GM12878 (cell line): ENCODE measurements around the gene THRAP3. TPM values are rescaled to one million over a fixed set of nuclear protein-coding genes. Genes with fewer than 3 reads are reported as not detected.

Experiments used
- ATAC-seq: fragments of 200-7000 bp; cut with Tn5 transposase; 3 replicates; pipeline ENCODE4 v1.9.1; 2020; ENCODE audit warnings: mild to moderate bottlenecking, moderate library complexity
- BruUV-seq: library from RNA; stranded (reverse); fragments of 400-500 nt; replicated peaks from 2 replicates; lab custom pipeline; 2021; lab: Mats Ljungman, UMichigan
- CTCF ChIA-PET: fragments of 300-600 bp; sonication (Branson Sonifier 250); formaldehyde crosslinking; extraction: SDS; loops from one replicate; lab custom pipeline; 2021; ENCODE audit warnings: inconsistent platforms; lab: Yijun Ruan, JAX
- POLR2A ChIA-PET: fragments of 350-600 bp; formaldehyde crosslinking; extraction: SDS; loops from one replicate; lab custom pipeline; 2021; ENCODE audit warnings: inconsistent platforms; lab: Charles Lee
- RAD21 ChIA-PET: fragments of 300-600 bp; sonication (Branson Sonifier 250); formaldehyde crosslinking; loops from one replicate; lab custom pipeline; 2023; ENCODE audit warnings: antibody characterized with exemption; ENCODE audit not compliant: unreplicated experiment; lab: Charles Lee
- SMC1A ChIA-PET: fragments of 300-600 bp; sonication (Branson Sonifier 250); formaldehyde crosslinking; loops from one replicate; lab custom pipeline; 2023; ENCODE audit not compliant: unreplicated experiment, uncharacterized antibody; lab: Charles Lee
- DNase-seq: peaks from one replicate; pipeline ENCODE4 v3.0.0-alpha.2; 2011; ENCODE audit warnings: low read depth, low spot score
- FAIRE-seq: peaks from 3 replicates; lab custom pipeline; 2011; peaks lifted over from hg19 to GRCh38; lab: Jason Lieb, UNC
- H2AFZ ChIP-seq: 2 replicates; pipeline ENCODE4 v1.6.0; 2011; ENCODE audit warnings: low read depth, low read length, control low read depth; ENCODE audit not compliant: control insufficient read depth
- H3K27ac ChIP-seq: 2 replicates; pipeline ENCODE4 v1.5.1; 2011; ENCODE audit warnings: control low read depth; ENCODE audit not compliant: control insufficient read depth, insufficient read depth
- H3K27me3 ChIP-seq, 2 experiments: replicated peaks in 1 of 2; 2 replicates each; pipeline versions ENCODE4 v1.6.0 to v1.6.1; 2011; ENCODE audit warnings: low read length in 1 of 2; ENCODE audit not compliant: control insufficient read depth in 2 of 2, insufficient read depth in 2 of 2
- H3K36me3 ChIP-seq, 2 experiments: 2 replicates each; pipeline ENCODE4 v1.5.1; 2011; ENCODE audit warnings: low read length in 1 of 2; ENCODE audit not compliant: control insufficient read depth in 2 of 2, insufficient read depth in 2 of 2
- H3K4me1 ChIP-seq: 2 replicates; pipeline ENCODE4 v1.6.1; 2011; ENCODE audit warnings: mild to moderate bottlenecking, low read length, moderate library complexity, mixed read lengths; ENCODE audit not compliant: control insufficient read depth, insufficient read depth
- H3K4me2 ChIP-seq: 2 replicates; pipeline ENCODE4 v1.6.0; 2011; ENCODE audit warnings: control low read depth; ENCODE audit not compliant: control insufficient read depth, insufficient read depth
- H3K4me3 ChIP-seq: fragments of 200-600 bp; sonication (generic); 2 replicates; pipeline ENCODE4 v1.5.1; 2016
- H3K79me2 ChIP-seq: 2 replicates; pipeline ENCODE4 v1.6.0; 2011; ENCODE audit warnings: low read length; ENCODE audit not compliant: control insufficient read depth, insufficient read depth
- H3K9ac ChIP-seq: 2 replicates; pipeline ENCODE4 v1.8.0; 2011; ENCODE audit warnings: low read length, control low read depth, mixed read lengths; ENCODE audit not compliant: control insufficient read depth, insufficient read depth
- H3K9me3 ChIP-seq: replicated peaks from 3 replicates; pipeline ENCODE4 v1.5.1; 2011; ENCODE audit warnings: mild to moderate bottlenecking, low read length; ENCODE audit not compliant: control insufficient read depth, insufficient read depth
- H4K20me1 ChIP-seq: 2 replicates; pipeline ENCODE4 v1.6.0; 2011; ENCODE audit not compliant: control insufficient read depth, insufficient read depth
- CBFB ChIP-seq: IDR thresholded peaks from 2 replicates; pipeline ENCODE4 v1.6.1; 2016; ENCODE audit warnings: antibody characterized with exemption, low read depth
- CREM ChIP-seq: IDR thresholded peaks from 2 replicates; pipeline ENCODE4 v1.6.1; 2014; ENCODE audit warnings: antibody characterized with exemption, low read depth
- CTCF ChIP-seq, 3 experiments: IDR thresholded peaks in 2 of 3; conservative IDR thresholded peaks in 1 of 3; 2 replicates each; pipeline ENCODE4 v1.5.1; 2011; ENCODE audit warnings: low read depth in 3 of 3, low read length in 3 of 3, mild to moderate bottlenecking in 3 of 3, control low read depth in 2 of 3, moderate library complexity in 2 of 3, inconsistent platforms in 1 of 3, mixed read lengths in 1 of 3; ENCODE audit not compliant: control insufficient read depth in 2 of 3, insufficient read depth in 1 of 3; ENCODE audit errors: extremely low read depth in 1 of 3
- E2F8 ChIP-seq: fragments of 450-650 bp; IDR thresholded peaks from 2 replicates; pipeline ENCODE4 v1.6.1; 2018; ENCODE audit warnings: mild to moderate bottlenecking, low read depth, moderate library complexity; ENCODE audit not compliant: partially characterized antibody
- ELK1 ChIP-seq: IDR thresholded peaks from 2 replicates; pipeline ENCODE4 v1.6.1; 2012; ENCODE audit warnings: low read depth, low read length, improper control_type of control experiment
- KDM1A ChIP-seq: fragments of 200-600 bp; sonication (generic); IDR thresholded peaks from 2 replicates; pipeline ENCODE4 v1.6.1; 2016; ENCODE audit warnings: borderline replicate concordance
- KLF5 ChIP-seq: fragments of 450-650 bp; IDR thresholded peaks from 2 replicates; pipeline ENCODE4 v1.6.1; 2014; ENCODE audit warnings: mild to moderate bottlenecking; ENCODE audit not compliant: partially characterized antibody
- MYC ChIP-seq: IDR thresholded peaks from 2 replicates; pipeline ENCODE4 v1.6.1; 2011; ENCODE audit warnings: mild to moderate bottlenecking, low read length, moderate library complexity, inconsistent platforms; ENCODE audit not compliant: insufficient read depth, insufficient replicate concordance, insufficient read length, severe bottlenecking
- SRF ChIP-seq, 2 experiments: IDR thresholded peaks; 2 replicates each; pipeline ENCODE4 v1.6.1; 2011; ENCODE audit warnings: low read depth in 2 of 2, low read length in 2 of 2, mild to moderate bottlenecking in 1 of 2, moderate library complexity in 1 of 2
- SUPT20H ChIP-seq: IDR thresholded peaks from 2 replicates; pipeline ENCODE4 v1.6.1; 2011; ENCODE audit warnings: low read depth, mild to moderate bottlenecking, low read length, moderate library complexity, borderline replicate concordance; ENCODE audit not compliant: control insufficient read depth
- TARDBP ChIP-seq: IDR thresholded peaks from 2 replicates; pipeline ENCODE4 v1.6.1; 2016; ENCODE audit warnings: borderline replicate concordance
- TCF7 ChIP-seq: IDR thresholded peaks from 2 replicates; pipeline ENCODE4 v1.6.1; 2014; ENCODE audit warnings: antibody characterized with exemption, borderline replicate concordance
- WGBS: methylation state at CpG from one replicate; pipeline ENCODE4 v1.1.6; 2016; ENCODE audit warnings: low lambda C conversion rate; ENCODE audit not compliant: insufficient replicate concordance, insufficient coverage; ENCODE audit errors: missing lambda C conversion rate; 5-methylcytosine and 5-hydroxymethylcytosine counted together
- in situ Hi-C: fragments of 300-500 bp; cut with MboI; formaldehyde crosslinking; loops from 9 replicates; pipeline ENCODE4 v1.14.3; 2018; ENCODE audit warnings: mixed read lengths
- intact Hi-C: fragments of 100-400 bp; cut with micrococcal nuclease; formaldehyde crosslinking; loops from one replicate; pipeline ENCODE4 v1.14.2; 2022; ENCODE audit not compliant: unreplicated experiment
- polyA plus RNA-seq, 11 experiments: library from polyadenylated mRNA; depleted of rRNA in 4 of 11; unstranded in 6 of 11; stranded (reverse) in 5 of 11; fragments of >200 nt; fragmentation: Nextera tagmentation in 4 of 11; fragmentation: Illumina TruSeq in 1 of 11; extraction: Ambion mirVana in 4 of 11; extraction: Trizol in 1 of 11; gene quantifications; 1 replicate in 1 of 11; 2 replicates in 10 of 11; pipeline versions ENCODE4 v1.2.1 to v1.2.3, GENCODE V29; 2011 to 2016; ENCODE audit warnings: inconsistent platforms in 2 of 11, missing spikeins in 2 of 11, low read depth in 1 of 11
- total RNA-seq, 4 experiments: library from RNA; depleted of rRNA in 3 of 4; stranded (reverse); fragments of >200 nt in 3 of 4; fragmentation: Illumina TruSeq in 1 of 4; extraction: Trizol in 1 of 4; gene quantifications; 2 replicates each; pipeline versions ENCODE4 v1.2.1 to v1.2.3, GENCODE V29; 2013 to 2021

The THRAP3 gene
- total and polyA plus RNA-seq, 10 of the 15 experiments (the other 5 are each of a cell fraction or from before 2014, with no cell fraction given), result 76.3 to 173 (median 136) TPM

- BruUV-seq, result no TSS peak
These were observed 19.8 kb upstream of the THRAP3 start for GRCh38 chr1:36204347-36204909.

More at GRCh38 chr1:36204347-36204909, 19.8 kb upstream of the THRAP3 start:
- peaks cover 9% of the 10 kb centered on the region for H3K4me1 ChIP-seq
- no peak overlapping the region for H3K9ac ChIP-seq
- H3K4me2 ChIP-seq, result no peak overlapping the region
- ATAC-seq (no peak), DNase-seq (no peak), FAIRE-seq (no peak)
- CTCF ChIA-PET, result no interaction called here
- H3K4me3 ChIP-seq, result no peak overlapping the region
- RAD21 ChIA-PET, result no interaction called here
- H3K27me3 ChIP-seq, result no peaks in the 10 kb centered on the region; a peak in 1 of 4 replicates
- H4K20me1 ChIP-seq, result no peaks in the 10 kb centered on the region
- no peaks in the 10 kb centered on the region for H3K79me2 ChIP-seq
- H2AFZ ChIP-seq, result no peak overlapping the region
- no peaks in the 10 kb centered on the region for H3K36me3 ChIP-seq
- no peak overlapping the region for H3K27ac ChIP-seq
- intact Hi-C loops, result no loop called here
- WGBS, result 66% methylated on average over 6 of the region's 6 CpGs
- SMC1A ChIA-PET, result no interaction called here
- TF ChIP-seq ELK1, result no peak
- no peak for TF ChIP-seq CREM
- TF ChIP-seq MYC, result no peak
- TF ChIP-seq KDM1A, result no peak
- TF ChIP-seq CTCF (IDR thresholded peaks at IDR 0.05 in 2 of 3, conservative IDR thresholded peaks at IDR 0.05 in 1 of 3; ENCODE audit: control insufficient read depth in 2 of 3, extremely low read depth in 1 of 3, insufficient read depth in 1 of 3, low read depth in 3 of 3, low read length in 3 of 3), result no peak
- no peak for TF ChIP-seq E2F8
- TF ChIP-seq CBFB, result no peak
- no peak for TF ChIP-seq TCF7
- TF ChIP-seq KLF5, result no peak
- no peak for TF ChIP-seq TARDBP
- no peak for TF ChIP-seq SUPT20H
- TF ChIP-seq SRF (IDR thresholded peaks at IDR 0.05; ENCODE audit: low read depth in 2 of 2, low read length in 2 of 2), result no peak
- no peaks in the 10 kb centered on the region for H3K9me3 ChIP-seq
- POLR2A ChIA-PET, result no interaction called here
- in situ Hi-C loops, result no loop called here
